Measurements from ENCODE around the gene PPP3R1. TPM values are rescaled to one million over a fixed set of nuclear protein-coding genes. Genes with fewer than 3 reads are reported as not detected.

The PPP3R1 gene
- total RNA-seq, 4 donors from 2014 or later = 19.3 to 28.0 (median 25.7) TPM

DNA sequence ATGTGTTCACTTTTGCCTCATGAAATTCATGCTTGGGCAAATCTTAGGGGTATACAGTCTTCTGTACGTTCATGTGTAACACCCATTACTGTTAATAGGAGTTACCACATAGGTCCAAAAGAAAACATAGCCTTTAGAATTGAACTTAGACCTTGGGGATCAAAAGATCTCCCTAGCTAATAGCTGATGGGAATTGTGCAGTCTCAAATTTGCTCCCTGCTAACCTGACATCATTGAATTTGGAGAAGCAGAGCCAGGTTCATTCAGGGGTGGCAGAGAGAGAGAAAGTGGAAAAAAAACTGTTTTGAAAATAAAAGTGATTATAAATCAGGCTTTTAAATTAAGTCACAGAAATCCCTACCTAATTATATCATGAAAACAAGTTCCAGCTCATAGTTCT lies 28.0 kb upstream of the PPP3R1 start:
- peaks cover 6 to 22% (median 9%) of the 10 kb centered on the region in 4 donors for H3K4me1 ChIP-seq
- H3K36me3 ChIP-seq = no peaks in the 10 kb centered on the region
- H3K27ac ChIP-seq (replicated peaks in 1 of 4) = no peak overlapping the region
- 91% methylated on average over 1 of the region's 1 CpG for WGBS
- DNase-seq (ENCODE audit: extremely low spot score) = no peak
- TF ChIP-seq POLR2AphosphoS5 (IDR thresholded peaks at IDR 0.05) (no peak), EP300 (IDR thresholded peaks at IDR 0.05) (no peak), CTCF (IDR thresholded peaks at IDR 0.05) (no peak), POLR2A (IDR thresholded peaks at IDR 0.05; ENCODE audit: low read depth) (no peak)
- no peaks in the 10 kb centered on the region for H3K9me3 ChIP-seq
- no peaks in the 10 kb centered on the region for H3K27me3 ChIP-seq
- H3K4me3 ChIP-seq = no peak overlapping the region
- intact Hi-C loops (cut with DNase I) = loop anchor here (5.0 kb wide), 1 partner anchor 83 kb away; no protein-coding TSS in a partner anchor

DNA sequence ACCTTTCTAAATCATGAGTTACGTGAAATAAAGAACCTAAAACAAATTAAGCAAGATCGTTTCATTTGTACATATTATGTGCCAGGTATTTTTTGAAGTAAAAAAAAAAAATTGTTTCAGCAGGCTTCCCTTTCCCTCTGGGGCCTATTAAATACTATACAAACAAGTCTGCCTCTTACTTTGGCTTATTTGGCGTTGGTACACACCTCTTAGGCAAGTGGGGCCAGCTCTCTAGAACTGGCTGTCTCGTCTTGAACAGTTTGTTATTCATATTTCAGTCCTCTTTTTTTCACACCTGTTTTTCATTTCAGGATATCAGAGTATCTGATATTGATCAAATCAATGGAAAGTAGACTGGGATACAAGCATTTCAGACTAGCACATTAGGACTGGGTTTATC lies 27.4 kb upstream of the PPP3R1 start:
- no peak for TF ChIP-seq POLR2A (IDR thresholded peaks at IDR 0.05; ENCODE audit: low read depth)
- no peak for TF ChIP-seq EP300 (IDR thresholded peaks at IDR 0.05)
- no peak for TF ChIP-seq CTCF (IDR thresholded peaks at IDR 0.05)
- TF ChIP-seq POLR2AphosphoS5 (IDR thresholded peaks at IDR 0.05) = no peak
- Histone ChIP-seq H3K36me3 (no peaks in the 10 kb centered on the region), H3K9me3 (no peaks in the 10 kb centered on the region), H3K4me3 (no peak overlapping the region), H3K27ac (replicated peaks in 1 of 4) (no peak overlapping the region), H3K4me1 (peaks cover 6 to 20% (median 7%) of the 10 kb centered on the region in 4 donors), H3K27me3 (no peaks in the 10 kb centered on the region)
- no peak for DNase-seq (ENCODE audit: extremely low spot score)
- 79% methylated on average over 4 of the region's 4 CpGs for WGBS
- intact Hi-C loops (cut with DNase I) = loop anchor here (5.0 kb wide), 1 partner anchor 82 kb away; no protein-coding TSS in a partner anchor

DNA sequence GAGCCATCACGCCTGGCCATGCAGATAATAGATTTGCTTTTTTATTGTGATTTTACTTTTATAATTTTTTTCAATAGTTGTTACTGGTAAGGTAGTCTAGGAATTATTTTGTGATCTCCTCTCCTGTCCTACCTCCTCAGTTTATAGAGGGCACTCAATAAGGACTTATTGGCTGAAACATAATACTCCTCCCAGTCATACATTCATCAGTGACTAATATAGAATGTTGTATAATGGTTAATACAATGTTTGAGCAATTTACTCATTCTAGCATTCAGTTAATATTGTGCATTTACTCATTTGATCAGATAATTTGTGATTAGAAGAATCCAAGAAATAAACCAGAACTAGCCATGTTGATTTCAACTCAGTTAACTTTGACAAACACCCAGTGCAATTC lies 25.8 kb upstream of the PPP3R1 start:
- TF ChIP-seq CTCF (IDR thresholded peaks at IDR 0.05) (no peak), POLR2AphosphoS5 (IDR thresholded peaks at IDR 0.05) (no peak), POLR2A (IDR thresholded peaks at IDR 0.05; ENCODE audit: low read depth) (no peak), EP300 (IDR thresholded peaks at IDR 0.05) (no peak)
- WGBS = 91% methylated on average over 1 of the region's 1 CpG
- H3K4me1 ChIP-seq = peaks cover 0 to 6% (median 2%) of the 10 kb centered on the region in 4 donors
- H3K36me3 ChIP-seq = no peaks in the 10 kb centered on the region
- H3K4me3 ChIP-seq = no peak overlapping the region
- intact Hi-C loops (cut with DNase I) = no loop called here
- H3K27me3 ChIP-seq = no peaks in the 10 kb centered on the region
- no peaks in the 10 kb centered on the region for H3K9me3 ChIP-seq
- no peak for DNase-seq (ENCODE audit: extremely low spot score)
- no peak overlapping the region for H3K27ac ChIP-seq (replicated peaks in 1 of 4)

DNA sequence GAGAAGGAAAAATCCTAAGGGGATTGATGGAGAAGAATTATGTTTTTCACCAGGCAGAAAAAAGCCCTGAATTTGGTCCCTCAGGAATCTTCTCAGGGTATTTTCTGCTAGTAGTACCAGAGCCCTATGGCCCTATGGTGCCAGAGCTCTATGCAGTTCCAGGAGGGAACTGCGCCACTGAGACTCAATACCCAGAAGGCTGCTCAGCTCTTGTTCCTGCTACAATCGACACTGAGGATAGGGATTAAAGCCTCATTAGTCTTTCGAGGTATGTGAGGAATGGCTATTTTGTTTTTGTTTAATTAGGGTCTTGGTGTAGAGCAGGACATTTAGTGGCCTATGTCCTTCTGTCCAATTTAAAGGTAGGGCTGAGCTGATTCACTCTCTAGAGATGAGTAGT lies 21.7 kb upstream of the PPP3R1 start:
- DNase-seq (ENCODE audit: extremely low spot score) = no peak
- H3K27ac ChIP-seq (replicated peaks in 1 of 4) = no peak overlapping the region
- no peaks in the 10 kb centered on the region for H3K27me3 ChIP-seq
- TF ChIP-seq EP300 (IDR thresholded peaks at IDR 0.05) = no peak
- no peak for TF ChIP-seq CTCF (IDR thresholded peaks at IDR 0.05)
- no peak for TF ChIP-seq POLR2AphosphoS5 (IDR thresholded peaks at IDR 0.05)
- no peak for TF ChIP-seq POLR2A (IDR thresholded peaks at IDR 0.05; ENCODE audit: low read depth)
- H3K36me3 ChIP-seq = no peaks in the 10 kb centered on the region
- H3K4me1 ChIP-seq = peaks cover 0 to 15% (median 4%) of the 10 kb centered on the region in 4 donors
- no peaks in the 10 kb centered on the region for H3K9me3 ChIP-seq
- H3K4me3 ChIP-seq = no peak overlapping the region
- WGBS = 72% methylated on average over 3 of the region's 3 CpGs
- intact Hi-C loops (cut with DNase I) = no loop called here

Data from esophagus muscularis mucosa (tissue), 4 donors.